Naive thymus-derived CD8-positive, alpha-beta T cell (primary cell): Measurements from ENCODE around the gene ERVK3-1. TPM values are rescaled to one million over a fixed set of nuclear protein-coding genes. Genes with fewer than 3 reads are reported as not detected.

Experiments
- ATAC-seq, 2 donors: fragments of 150-1000 bp; cut with Tn5 transposase in 1 of 2; sonication (Bioruptor Pico), chemical (Tn5 transposase) in 1 of 2; 1 replicate in 1 of 2; 2 replicates in 1 of 2; pipeline ENCODE4 v1.10.0; 2021; ENCODE audit warnings: mild to moderate bottlenecking in 2 of 2, moderate library complexity in 2 of 2
- POLR2A ChIA-PET: fragments of 350-600 bp; sonication (Branson Sonifier 250); formaldehyde crosslinking; loops from one replicate; lab custom pipeline; 2021; ENCODE audit warnings: antibody characterized with exemption; lab: Charles Lee
- DNase-seq, 10 donors: peaks; one replicate each; pipeline versions ENCODE4 v3.0.0 to v3.0.0-alpha.2; 2020 to 2022
- H3K27ac Mint-ChIP-seq, 10 donors: one replicate each; pipeline ENCODE4 v1.8.0; 2020 to 2022; ENCODE audit warnings: mild to moderate bottlenecking in 10 of 10, mixed read lengths in 10 of 10, moderate library complexity in 4 of 10, inconsistent platforms in 1 of 10
- H3K27me3 Mint-ChIP-seq, 5 donors: one replicate each; pipeline ENCODE4 v1.8.0; 2021 to 2022; ENCODE audit warnings: mixed read lengths in 5 of 5
- H3K36me3 Mint-ChIP-seq, 3 donors: one replicate each; pipeline ENCODE4 v1.8.0; 2020 to 2022; ENCODE audit warnings: mixed read lengths in 3 of 3, mild to moderate bottlenecking in 2 of 3, inconsistent platforms in 1 of 3
- H3K4me1 Mint-ChIP-seq, 4 donors: one replicate each; pipeline ENCODE4 v1.8.0; 2021 to 2022; ENCODE audit warnings: mixed read lengths in 4 of 4
- H3K4me3 Mint-ChIP-seq, 10 donors: one replicate each; pipeline ENCODE4 v1.8.0; 2020 to 2022; ENCODE audit warnings: mild to moderate bottlenecking in 10 of 10, mixed read lengths in 10 of 10, moderate library complexity in 6 of 10, inconsistent platforms in 1 of 10
- H3K9me3 Mint-ChIP-seq, 9 donors: one replicate each; pipeline ENCODE4 v1.8.0; 2020 to 2022; ENCODE audit warnings: mixed read lengths in 9 of 9, mild to moderate bottlenecking in 3 of 9, inconsistent platforms in 1 of 9, moderate library complexity in 1 of 9
- polyA plus RNA-seq, 3 donors: library from polyadenylated mRNA; unstranded; fragments of 300-500 nt; fragmentation: Illumina TruSeq; gene quantifications; one replicate each; pipeline ENCODE4 v1.2.3, GENCODE V29; 2021
- total RNA-seq, 8 experiments: library from RNA in 2 of 8; stranded (reverse) in 2 of 8; gene quantifications; one replicate each; pipeline ENCODE4 v1.2.3 and lab custom pipeline; 2021 to 2026

The ERVK3-1 gene
- total and polyA plus RNA-seq, 5 experiments from 2014 or later = 55.1 to 86.1 (median 80.9) TPM

GRCh38 chr19:58328999-58329398 is 23.8 kb downstream of the ERVK3-1 start:
- POLR2A ChIA-PET = interaction anchor here (1.4 kb wide), 1 partner anchor 18 kb away, joined by 5 read pairs; no protein-coding TSS in a partner anchor
- no peaks in the 10 kb centered on the region for H3K27me3 Mint-ChIP-seq
- peak overlapping the region in 1 of 10 donors; percentile 6 for H3K27ac Mint-ChIP-seq
- peaks cover 0 to 14% (median 6%) of the 10 kb centered on the region in 4 donors for H3K4me1 Mint-ChIP-seq
- H3K9me3 Mint-ChIP-seq = no peaks in the 10 kb centered on the region
- H3K4me3 Mint-ChIP-seq = peak overlapping the region in 3 of 10 donors; percentile 43 to 52 (median 50)
- no peaks in the 10 kb centered on the region for H3K36me3 Mint-ChIP-seq
- DNase-seq (no peak), ATAC-seq (no peak)

- POLR2A ChIA-PET = interaction anchor here (1.1 kb wide), 1 partner anchor 17 kb away, joined by 3 read pairs; no protein-coding TSS in a partner anchor
- H3K36me3 Mint-ChIP-seq = peaks cover 0 to 3% (median 2%) of the 10 kb centered on the region in 3 donors
- no peaks in the 10 kb centered on the region for H3K27me3 Mint-ChIP-seq
- no peaks in the 10 kb centered on the region for H3K9me3 Mint-ChIP-seq
- H3K4me3 Mint-ChIP-seq = no peak overlapping the region
- no peak for ATAC-seq
- H3K27ac Mint-ChIP-seq = no peak overlapping the region
- DNase-seq = no peak
- H3K4me1 Mint-ChIP-seq = peaks cover 0 to 14% (median 8%) of the 10 kb centered on the region in 4 donors
Observed at GRCh38 chr19:58330458-58330857, 25.3 kb downstream of the ERVK3-1 start.

DNA sequence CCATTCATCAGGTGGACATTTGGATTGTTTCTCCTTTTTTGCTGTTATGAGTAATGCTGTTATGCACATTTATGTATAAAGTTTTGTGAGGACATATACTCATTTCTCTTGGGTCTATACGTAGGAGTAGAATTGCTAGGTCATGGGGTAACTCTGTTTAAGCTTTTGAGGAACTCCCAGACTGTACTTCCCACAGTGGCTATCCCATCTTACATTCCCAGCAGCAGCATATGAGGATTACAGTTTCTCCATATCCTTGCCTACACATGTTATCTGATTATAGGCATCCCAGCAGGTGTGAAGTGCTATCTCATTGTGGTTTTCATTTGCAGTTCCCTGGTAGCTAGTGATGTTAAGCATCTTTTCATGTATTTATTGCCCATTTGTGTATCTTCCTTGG is 27.5 kb downstream of the ERVK3-1 start:
- H3K4me3 Mint-ChIP-seq = no peak overlapping the region
- peaks cover 0 to 14% (median 9%) of the 10 kb centered on the region in 4 donors for H3K4me1 Mint-ChIP-seq
- peaks cover 0 to 7% (median 2%) of the 10 kb centered on the region in 3 donors for H3K36me3 Mint-ChIP-seq
- no peaks in the 10 kb centered on the region for H3K9me3 Mint-ChIP-seq
- H3K27ac Mint-ChIP-seq = peak overlapping the region in 1 of 10 donors; percentile 22
- DNase-seq (no peak), ATAC-seq (no peak)
- POLR2A ChIA-PET = interaction anchor here (1.7 kb wide), 1 partner anchor 24 kb away, joined by 3 read pairs; no protein-coding TSS in a partner anchor
- no peaks in the 10 kb centered on the region for H3K27me3 Mint-ChIP-seq

DNA sequence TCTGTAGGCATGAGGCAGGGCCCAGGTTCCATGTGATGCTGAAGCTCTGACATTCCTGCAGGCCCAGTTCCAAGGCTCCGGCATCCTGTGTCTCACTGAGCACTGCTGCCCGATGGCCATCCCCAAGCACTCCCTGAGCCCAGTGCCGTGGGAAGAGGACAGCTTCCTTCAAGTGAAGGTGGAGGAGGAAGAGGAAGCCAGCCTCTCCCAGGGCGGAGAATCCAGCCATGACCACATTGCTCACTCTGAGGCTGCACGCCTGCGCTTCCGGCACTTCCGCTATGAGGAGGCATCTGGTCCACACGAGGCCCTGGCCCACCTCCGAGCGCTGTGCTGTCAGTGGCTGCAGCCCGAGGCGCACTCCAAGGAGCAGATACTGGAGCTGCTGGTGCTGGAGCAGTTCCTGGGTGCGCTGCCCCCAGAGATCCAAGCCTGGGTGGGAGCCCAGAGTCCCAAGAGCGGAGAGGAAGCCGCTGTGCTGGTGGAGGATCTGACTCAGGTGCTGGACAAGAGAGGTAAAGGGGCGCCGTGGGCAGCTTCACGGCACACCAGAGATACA is 29.6 kb downstream of the ERVK3-1 start:
- Mint-ChIP-seq H3K27ac (peak overlapping the region in 2 of 10 donors; percentile 53 to 57), H3K27me3 (no peaks in the 10 kb centered on the region), H3K36me3 (peaks cover 1 to 16% (median 10%) of the 10 kb centered on the region in 3 donors), H3K4me1 (peaks cover 3 to 19% (median 8%) of the 10 kb centered on the region in 4 donors), H3K9me3 (no peaks in the 10 kb centered on the region), H3K4me3 (no peak overlapping the region)
- POLR2A ChIA-PET = interaction anchor here (0.6 kb wide), 1 partner anchor 77 kb away, joined by 7 read pairs; no protein-coding TSS in a partner anchor
- DNase-seq (no peak), ATAC-seq (no peak)

DNA sequence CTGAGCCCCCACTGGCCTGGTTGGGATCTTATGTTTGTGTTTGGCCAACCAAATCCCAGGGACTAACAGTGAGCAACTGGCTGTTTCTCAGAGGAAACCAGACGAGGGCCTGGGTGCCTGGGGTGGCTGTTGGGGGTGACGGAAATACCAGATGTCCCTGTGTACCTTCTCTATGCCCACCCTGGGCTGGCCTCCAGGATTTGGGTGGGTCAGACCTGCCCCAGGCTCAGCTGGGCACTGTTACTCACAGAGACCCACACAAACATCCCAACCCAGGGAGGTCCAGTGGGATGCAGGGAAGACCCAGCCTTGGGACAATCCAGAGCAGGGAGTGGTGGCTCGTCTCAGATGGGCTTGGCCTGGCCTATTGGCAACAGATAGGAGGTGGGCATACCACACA is 30.5 kb downstream of the ERVK3-1 start:
- Mint-ChIP-seq H3K9me3 (no peaks in the 10 kb centered on the region), H3K4me3 (no peak overlapping the region), H3K27me3 (no peaks in the 10 kb centered on the region), H3K36me3 (peaks cover 5 to 16% (median 10%) of the 10 kb centered on the region in 3 donors), H3K27ac (no peak overlapping the region), H3K4me1 (peaks cover 6 to 24% (median 11%) of the 10 kb centered on the region in 4 donors)
- ATAC-seq = no peak
- no peak for DNase-seq
- POLR2A ChIA-PET = no interaction called here

DNA sequence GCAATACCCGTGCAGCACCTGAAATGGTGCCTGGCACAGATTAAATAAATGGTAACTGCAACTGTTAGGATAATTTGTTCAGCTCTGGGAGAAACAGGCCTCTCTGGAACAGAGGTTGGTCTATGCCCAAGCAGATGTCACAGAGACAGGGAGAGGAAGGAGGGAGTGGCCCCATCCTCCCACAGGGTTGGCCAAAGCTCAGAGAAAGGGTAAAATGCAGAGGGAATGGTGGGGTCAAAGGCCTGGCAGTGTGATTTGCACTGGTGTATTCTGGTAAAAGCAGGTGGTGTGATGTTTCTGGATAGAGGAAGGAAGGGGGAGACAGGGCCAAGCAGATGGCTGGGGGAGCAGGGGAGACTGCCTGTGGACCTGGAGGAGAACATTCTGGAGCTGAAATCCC is 31.0 kb downstream of the ERVK3-1 start:
- DNase-seq (no peak), ATAC-seq (no peak)
- H3K4me1 Mint-ChIP-seq = peaks cover 6 to 23% (median 11%) of the 10 kb centered on the region in 4 donors
- no peaks in the 10 kb centered on the region for H3K9me3 Mint-ChIP-seq
- peaks cover 5 to 16% (median 10%) of the 10 kb centered on the region in 3 donors for H3K36me3 Mint-ChIP-seq
- no peaks in the 10 kb centered on the region for H3K27me3 Mint-ChIP-seq
- POLR2A ChIA-PET = interaction anchor here (0.6 kb wide), 1 partner anchor 70 kb away, joined by 5 read pairs; no protein-coding TSS in a partner anchor
- peak overlapping the region in 5 of 10 donors; percentile 17 to 66 (median 45) for H3K27ac Mint-ChIP-seq
- no peak overlapping the region for H3K4me3 Mint-ChIP-seq

DNA sequence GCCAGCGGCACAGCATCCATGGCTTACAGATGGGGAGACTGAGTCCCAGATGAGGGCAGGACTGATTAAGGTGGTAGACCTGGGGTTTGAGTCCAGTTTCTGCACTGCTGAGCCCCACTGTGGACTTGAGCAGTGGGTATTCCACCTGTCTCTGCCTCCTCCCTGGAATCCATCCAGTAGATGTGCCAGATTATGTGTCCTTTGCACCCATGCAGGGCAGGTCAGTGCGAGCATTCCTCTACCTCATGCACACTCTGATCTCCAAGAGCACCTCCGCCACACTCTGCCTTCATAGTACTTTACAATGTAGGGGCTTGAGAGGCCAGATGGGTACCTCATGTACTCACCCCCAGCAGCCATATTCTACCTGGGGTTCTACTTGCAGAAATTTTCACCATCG is 31.6 kb downstream of the ERVK3-1 start:
- H3K4me1 Mint-ChIP-seq = peaks cover 6 to 26% (median 14%) of the 10 kb centered on the region in 4 donors
- H3K27ac Mint-ChIP-seq = no peak overlapping the region
- no peak overlapping the region for H3K4me3 Mint-ChIP-seq
- POLR2A ChIA-PET = interaction anchor here (0.6 kb wide), 1 partner anchor 71 kb away, joined by 5 read pairs; no protein-coding TSS in a partner anchor
- no peak for DNase-seq
- no peaks in the 10 kb centered on the region for H3K27me3 Mint-ChIP-seq
- peaks cover 5 to 16% (median 10%) of the 10 kb centered on the region in 3 donors for H3K36me3 Mint-ChIP-seq
- no peaks in the 10 kb centered on the region for H3K9me3 Mint-ChIP-seq
- no peak for ATAC-seq

DNA sequence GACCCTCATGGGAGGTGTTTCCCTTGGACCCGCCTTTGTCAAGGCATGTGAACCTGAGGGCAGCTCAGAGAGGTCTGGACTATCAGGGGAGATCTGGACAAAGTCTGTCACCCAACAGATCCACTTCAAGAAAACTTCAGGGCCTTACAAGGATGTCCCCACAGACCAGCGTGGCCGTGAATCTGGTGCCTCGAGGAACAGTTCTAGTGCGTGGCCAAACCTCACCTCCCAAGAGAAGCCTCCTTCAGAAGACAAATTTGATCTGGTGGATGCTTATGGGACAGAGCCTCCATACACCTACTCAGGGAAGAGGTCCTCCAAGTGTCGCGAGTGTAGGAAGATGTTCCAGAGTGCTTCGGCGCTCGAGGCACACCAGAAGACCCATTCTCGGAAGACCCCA is 33.2 kb downstream of the ERVK3-1 start:
- ATAC-seq (no peak), DNase-seq (no peak)
- peaks cover 11 to 19% (median 12%) of the 10 kb centered on the region in 3 donors for H3K36me3 Mint-ChIP-seq
- H3K4me3 Mint-ChIP-seq = no peak overlapping the region
- POLR2A ChIA-PET = no interaction called here
- peaks cover 6 to 26% (median 18%) of the 10 kb centered on the region in 4 donors for H3K4me1 Mint-ChIP-seq
- no peak overlapping the region for H3K27ac Mint-ChIP-seq
- H3K9me3 Mint-ChIP-seq = no peaks in the 10 kb centered on the region
- H3K27me3 Mint-ChIP-seq = no peaks in the 10 kb centered on the region

- Mint-ChIP-seq H3K27me3 (no peaks in the 10 kb centered on the region), H3K9me3 (no peaks in the 10 kb centered on the region), H3K36me3 (peaks cover 11 to 19% (median 12%) of the 10 kb centered on the region in 3 donors), H3K4me3 (no peak overlapping the region), H3K27ac (no peak overlapping the region), H3K4me1 (peaks cover 6 to 25% (median 18%) of the 10 kb centered on the region in 4 donors)
- DNase-seq (no peak), ATAC-seq (peak in 1 of 2 donors; percentile 39)
- POLR2A ChIA-PET = no interaction called here
Observed at GRCh38 chr19:58338825-58339558, 33.8 kb downstream of the ERVK3-1 start.

GRCh38 chr19:58345558-58345957 is 40.4 kb downstream of the ERVK3-1 start:
- H3K27ac Mint-ChIP-seq = peak overlapping the region; percentile 19 to 98 (median 88)
- H3K27me3 Mint-ChIP-seq = no peaks in the 10 kb centered on the region
- POLR2A ChIA-PET = interaction anchor here (2.0 kb wide), 1 partner anchor 17 kb away, joined by 6 read pairs; the partner anchor contains the start of gene ZNF497
- H3K9me3 Mint-ChIP-seq = peaks cover 0 to 2% (median 0%) of the 10 kb centered on the region in 9 donors
- peaks cover 25 to 59% (median 40%) of the 10 kb centered on the region in 4 donors for H3K4me1 Mint-ChIP-seq
- no peak for ATAC-seq
- peaks cover 4 to 7% (median 6%) of the 10 kb centered on the region in 3 donors for H3K36me3 Mint-ChIP-seq
- H3K4me3 Mint-ChIP-seq = peak overlapping the region; percentile 77 to 98 (median 92)
- no peak for DNase-seq

- peaks cover 0 to 2% (median 0%) of the 10 kb centered on the region in 9 donors for H3K9me3 Mint-ChIP-seq
- H3K4me1 Mint-ChIP-seq = peaks cover 23 to 46% (median 38%) of the 10 kb centered on the region in 4 donors
- peaks cover 3 to 11% (median 7%) of the 10 kb centered on the region in 3 donors for H3K36me3 Mint-ChIP-seq
- POLR2A ChIA-PET = interaction anchor here (0.5 to 2.7 kb wide), 21 partner anchors 10 to 211 kb away, joined by 3 to 72 read pairs (median 5); partner anchors contain the start of genes ERVK3-1, UBE2M, ZNF132 and ZNF497
- H3K27me3 Mint-ChIP-seq = no peaks in the 10 kb centered on the region
- H3K27ac Mint-ChIP-seq = peak overlapping the region; percentile 88 to 98 (median 94)
- peak; percentile 66 to 90 (median 77) for DNase-seq
- peak; percentile 83 to 88 for ATAC-seq
- H3K4me3 Mint-ChIP-seq = peak overlapping the region; percentile 93 to 98 (median 94)
Observed at GRCh38 chr19:58346961-58347929, 42.1 kb downstream of the ERVK3-1 start.
